ENCODE results near the gene PRSS36.
"Not testable (repeated sequence)": the region's sequence is repeated elsewhere in the genome, so short reads cannot be mapped to it uniquely, and the experiment has no call there.

The PRSS36 gene

DNA sequence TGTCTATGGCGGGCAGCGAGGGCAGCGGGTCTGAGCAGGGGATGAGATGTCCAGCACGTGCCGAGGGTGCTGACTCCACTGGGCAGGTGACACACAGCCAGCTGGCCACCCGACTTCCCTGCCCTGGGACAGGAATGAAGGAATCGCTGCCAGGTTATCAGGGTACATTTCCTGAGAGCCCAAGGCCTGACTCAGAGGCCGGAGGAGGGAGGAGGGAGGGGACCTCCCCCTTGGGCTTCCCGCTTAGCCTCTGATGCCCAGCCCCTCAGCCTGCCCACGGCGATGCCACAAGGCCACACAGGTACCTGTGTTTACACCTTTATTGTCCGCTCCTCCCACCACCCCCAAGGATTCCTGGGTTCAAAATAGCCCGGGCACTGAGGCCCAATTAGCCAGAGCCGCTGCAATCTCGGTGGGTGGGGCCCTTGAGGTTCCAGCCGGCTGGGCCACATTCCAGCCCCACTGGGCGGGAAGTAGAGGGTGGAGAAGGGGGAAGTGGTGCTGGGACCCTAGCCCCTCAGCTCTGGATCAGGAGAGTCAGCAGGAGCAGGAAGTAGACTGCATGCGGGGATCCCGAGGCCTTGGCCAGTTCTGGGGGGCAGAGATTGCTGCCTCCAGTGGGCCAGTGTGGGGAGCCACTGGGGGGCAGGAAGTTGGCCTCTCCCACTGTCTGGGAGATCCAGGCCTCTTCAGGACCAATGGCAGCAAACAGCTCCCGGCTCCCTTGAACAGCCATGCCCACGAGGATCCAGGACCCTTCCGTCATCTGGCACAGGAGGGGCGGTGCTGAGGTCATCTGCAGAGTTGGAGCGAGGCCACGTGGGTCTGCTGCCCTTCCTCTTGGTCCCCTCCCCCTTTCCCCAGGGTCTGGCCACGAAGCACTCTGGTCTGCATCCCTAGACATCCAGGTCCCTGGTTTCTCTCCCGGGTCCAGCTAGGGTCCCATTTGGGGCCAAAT, 11.0 kb downstream of the PRSS36 start:
- Mint-ChIP-seq H3K27ac (peak overlapping the region; percentile 18), H3K4me3 (no peak overlapping the region), H3K9me3 (no peaks in the 10 kb centered on the region), H3K4me1 (peaks cover 11% of the 10 kb centered on the region), H3K36me3 (no peaks in the 10 kb centered on the region)
- no peak for DNase-seq (ENCODE audit: low spot score in 2 of 2)
- no peak for ATAC-seq

DNA sequence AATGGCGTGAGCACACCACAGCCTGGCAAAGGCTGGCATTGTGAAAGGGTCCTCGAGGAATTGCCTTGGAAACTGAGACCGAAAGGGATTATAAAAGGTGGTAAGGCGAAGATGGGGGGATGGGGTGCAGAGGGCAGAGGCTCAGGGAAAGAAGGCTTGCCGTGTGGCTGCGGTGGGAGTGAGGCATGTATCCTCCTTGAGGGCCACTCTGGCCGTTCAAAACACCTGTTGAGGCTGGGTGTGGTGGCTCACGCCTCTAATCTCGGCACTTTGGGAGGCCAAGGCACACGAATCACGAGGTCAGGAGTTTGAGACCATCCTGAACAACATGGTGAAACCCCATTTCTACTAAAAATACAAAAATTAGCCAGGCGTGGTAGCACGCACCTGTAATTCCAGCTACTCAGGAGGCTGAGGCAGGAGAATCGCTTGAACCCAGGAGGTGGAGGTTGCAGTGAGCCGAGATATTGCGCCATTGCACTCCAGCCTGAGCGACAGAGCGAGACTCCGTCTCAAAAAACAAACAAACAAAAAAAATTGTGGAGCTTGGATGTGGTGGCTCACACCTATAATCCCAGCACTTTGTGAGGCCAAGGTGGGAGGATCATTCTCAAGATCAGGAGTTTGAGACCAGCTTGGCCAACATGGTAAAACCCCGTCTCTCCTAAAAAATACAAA, 12.9 kb downstream of the PRSS36 start:
- not testable (repeated sequence) for H3K36me3 Mint-ChIP-seq; DNase-seq (ENCODE audit: low spot score in 2 of 2); H3K9me3 Mint-ChIP-seq; H3K4me3 Mint-ChIP-seq; ATAC-seq; H3K27ac Mint-ChIP-seq; H3K4me1 Mint-ChIP-seq

DNA sequence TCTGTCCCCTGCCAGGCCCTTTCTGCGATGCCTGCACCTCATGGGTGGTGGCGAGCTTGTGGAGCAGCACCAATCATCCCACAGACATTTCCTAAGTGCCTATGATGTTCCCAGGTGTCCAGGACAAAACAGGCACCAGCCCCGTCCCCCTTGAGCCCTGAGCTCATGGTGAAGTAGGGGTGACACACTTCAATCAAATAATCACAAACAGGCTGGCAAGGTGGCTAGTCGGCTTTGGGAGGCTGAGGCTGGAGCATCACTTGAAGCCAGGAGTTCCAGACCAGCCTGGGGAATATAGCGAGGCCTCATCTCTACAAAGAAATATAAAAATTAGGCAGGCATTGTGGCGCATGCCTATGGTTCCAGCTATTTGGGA, 13.6 kb downstream of the PRSS36 start:
- Mint-ChIP-seq H3K36me3 (no peaks in the 10 kb centered on the region), H3K4me3 (no peak overlapping the region), H3K4me1 (no peaks in the 10 kb centered on the region), H3K27ac (no peak overlapping the region), H3K9me3 (no peaks in the 10 kb centered on the region)
- ATAC-seq (no peak), DNase-seq (ENCODE audit: low spot score in 2 of 2) (no peak)

DNA sequence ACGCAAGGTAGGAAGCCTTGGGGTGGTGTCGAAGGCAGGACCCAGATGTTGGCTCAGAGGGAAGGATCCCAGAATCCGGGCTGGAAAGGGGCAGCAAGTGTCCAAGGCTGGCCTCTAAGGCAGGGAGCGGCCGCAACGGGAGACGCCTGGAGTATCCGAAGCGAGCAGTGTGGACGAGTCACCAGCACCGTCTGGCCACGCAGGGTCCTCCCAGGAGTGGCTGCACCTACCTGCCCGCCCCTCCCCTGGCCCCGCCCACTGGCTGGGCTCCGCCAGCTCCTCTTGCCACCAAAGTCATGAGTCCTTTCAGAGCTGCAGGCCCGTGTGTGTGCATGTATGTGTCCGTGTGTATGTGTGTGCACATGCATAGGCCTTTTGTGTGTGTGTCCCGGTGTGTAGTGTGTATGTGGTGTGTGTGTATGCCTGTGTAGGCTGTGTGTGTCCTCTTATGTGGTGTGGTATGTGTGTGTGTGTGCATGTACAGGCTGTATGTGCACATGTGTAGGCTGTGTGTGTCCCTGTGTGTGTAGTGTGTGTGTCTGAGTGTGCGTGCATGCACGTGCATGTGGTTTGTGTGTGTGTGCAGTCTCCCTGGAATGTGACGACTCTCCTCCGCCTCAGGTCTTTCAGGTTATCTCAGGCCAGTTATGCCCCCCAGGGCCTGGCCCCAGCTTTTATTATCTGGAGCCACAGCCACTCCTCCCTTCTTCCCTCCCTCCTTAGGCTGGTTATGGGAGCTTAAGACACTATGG, 14.2 kb downstream of the PRSS36 start, which contains the start of gene PRSS8:
Gene PRSS8, minus strand, starts transcription at position 193 of the 752 bp plus-strand sequence. CDS start 229 bp downstream, outside the sequence.
- peak; percentile 3 for ATAC-seq
- H3K27ac Mint-ChIP-seq: no peak within 1 kb of the TSS

DNA sequence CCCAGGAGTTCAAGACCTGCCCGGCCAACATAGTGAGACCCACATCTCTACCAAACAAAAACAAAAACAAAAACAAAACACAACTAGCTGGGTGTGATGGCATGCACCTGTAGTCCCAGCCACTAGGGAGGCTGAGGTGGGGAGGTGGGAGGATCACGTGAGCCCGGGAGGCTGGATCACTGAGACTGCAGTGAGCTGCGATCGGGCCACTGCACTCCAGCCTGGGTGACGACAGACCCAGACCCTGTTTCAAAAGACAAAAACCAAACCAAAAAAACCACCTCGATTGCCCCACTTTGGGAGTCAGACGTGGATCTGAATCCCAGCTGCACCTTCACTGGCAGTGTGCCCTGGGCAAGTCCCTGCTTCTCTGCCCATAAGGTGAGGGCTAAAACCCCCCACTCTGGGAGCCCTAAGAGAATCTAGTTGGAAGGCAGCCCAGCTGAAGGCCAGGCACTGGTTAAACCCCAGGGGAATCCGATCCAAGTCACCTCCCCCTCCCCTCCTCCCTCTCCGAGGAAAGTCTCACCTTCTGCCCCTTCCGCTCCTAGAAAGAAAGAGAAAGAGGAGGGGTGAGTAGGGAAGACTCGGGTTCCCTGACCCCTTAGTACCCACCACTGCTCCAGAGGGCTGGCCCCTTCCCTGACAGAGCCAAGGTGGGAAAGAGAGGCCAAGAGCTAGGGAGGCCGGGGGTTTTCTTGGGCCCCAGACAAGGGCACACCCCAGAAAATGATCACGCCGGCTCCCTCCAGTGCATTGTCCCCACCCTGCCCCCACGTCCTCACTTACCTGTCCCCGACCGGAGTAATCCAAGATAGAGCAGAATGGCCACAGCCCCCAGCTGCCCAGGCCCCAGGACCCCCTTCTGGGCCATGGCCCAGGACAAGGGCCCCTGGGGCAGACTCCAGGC, 15.0 kb downstream of the PRSS36 start:
- H3K36me3 Mint-ChIP-seq: no peaks in the 10 kb centered on the region
- DNase-seq (ENCODE audit: low spot score in 2 of 2): no peak
- no peaks in the 10 kb centered on the region for H3K9me3 Mint-ChIP-seq
- H3K27ac Mint-ChIP-seq: peak overlapping the region; percentile 49
- H3K4me3 Mint-ChIP-seq: no peak overlapping the region
- no peak for ATAC-seq
- H3K4me1 Mint-ChIP-seq: no peaks in the 10 kb centered on the region

More for the DNA sequence above, 14.2 kb downstream of the PRSS36 start, which contains the start of gene PRSS8:
- Mint-ChIP-seq H3K4me3 (no peak within 1 kb of the TSS), H3K36me3 (no peaks in the 10 kb centered on the region), H3K4me1 (no peaks in the 10 kb centered on the region), H3K9me3 (no peaks in the 10 kb centered on the region)
- no peak for DNase-seq (ENCODE audit: low spot score in 2 of 2)

DNA sequence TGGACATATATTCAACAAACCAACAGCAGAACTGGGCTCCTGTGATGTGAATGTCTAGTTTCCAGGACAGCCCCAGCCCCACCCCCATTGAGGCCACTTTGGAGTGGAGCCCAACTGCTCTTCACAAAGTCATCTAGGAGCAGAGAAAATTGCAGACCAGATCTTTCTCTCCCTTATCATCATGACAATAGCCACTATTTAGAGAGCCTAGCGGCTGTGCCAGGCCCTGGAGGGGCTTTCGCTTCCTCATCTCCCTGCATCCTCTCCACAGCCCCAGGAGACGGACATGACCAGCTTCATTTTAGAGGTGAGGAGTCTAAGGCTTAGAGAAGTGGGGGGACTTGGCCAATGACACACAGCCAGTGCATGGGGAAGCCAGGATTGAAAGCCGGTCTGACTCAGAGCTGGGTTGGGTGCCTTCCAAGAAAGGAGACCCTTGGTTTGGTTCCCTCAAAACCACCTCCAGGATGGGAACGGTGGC, 15.7 kb downstream of the PRSS36 start:
- peak overlapping the region; percentile 49 for H3K27ac Mint-ChIP-seq
- no peaks in the 10 kb centered on the region for H3K9me3 Mint-ChIP-seq
- no peaks in the 10 kb centered on the region for H3K4me1 Mint-ChIP-seq
- H3K4me3 Mint-ChIP-seq: no peak overlapping the region
- H3K36me3 Mint-ChIP-seq: no peaks in the 10 kb centered on the region
- no peak for DNase-seq (ENCODE audit: low spot score in 2 of 2)
- ATAC-seq: no peak

DNA sequence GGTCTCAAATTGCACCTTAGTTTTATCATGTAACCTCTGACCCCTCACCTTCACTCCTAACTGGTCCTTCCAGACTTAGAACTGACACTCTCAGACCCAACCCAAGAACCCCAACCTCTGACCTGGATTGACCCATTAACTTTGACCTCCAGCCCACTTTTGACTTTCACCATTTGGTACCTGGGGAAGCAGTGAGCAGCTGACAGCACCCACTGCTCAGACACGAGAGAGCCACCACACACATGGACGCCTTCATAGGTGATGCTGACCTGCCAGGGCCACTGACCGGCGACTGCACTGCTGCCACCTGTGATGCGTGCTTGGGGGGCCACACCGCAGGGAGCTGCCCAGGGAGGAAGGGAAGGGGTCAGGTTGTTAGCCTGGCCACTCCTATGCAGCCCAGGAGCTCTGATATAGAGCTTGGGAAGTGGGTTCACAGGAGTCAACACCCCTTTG, 16.8 kb downstream of the PRSS36 start:
- no peak overlapping the region for H3K27ac Mint-ChIP-seq
- DNase-seq (ENCODE audit: low spot score in 2 of 2): no peak
- H3K9me3 Mint-ChIP-seq: no peaks in the 10 kb centered on the region
- no peaks in the 10 kb centered on the region for H3K36me3 Mint-ChIP-seq
- no peak overlapping the region for H3K4me3 Mint-ChIP-seq
- no peak for ATAC-seq
- H3K4me1 Mint-ChIP-seq: no peaks in the 10 kb centered on the region

DNA sequence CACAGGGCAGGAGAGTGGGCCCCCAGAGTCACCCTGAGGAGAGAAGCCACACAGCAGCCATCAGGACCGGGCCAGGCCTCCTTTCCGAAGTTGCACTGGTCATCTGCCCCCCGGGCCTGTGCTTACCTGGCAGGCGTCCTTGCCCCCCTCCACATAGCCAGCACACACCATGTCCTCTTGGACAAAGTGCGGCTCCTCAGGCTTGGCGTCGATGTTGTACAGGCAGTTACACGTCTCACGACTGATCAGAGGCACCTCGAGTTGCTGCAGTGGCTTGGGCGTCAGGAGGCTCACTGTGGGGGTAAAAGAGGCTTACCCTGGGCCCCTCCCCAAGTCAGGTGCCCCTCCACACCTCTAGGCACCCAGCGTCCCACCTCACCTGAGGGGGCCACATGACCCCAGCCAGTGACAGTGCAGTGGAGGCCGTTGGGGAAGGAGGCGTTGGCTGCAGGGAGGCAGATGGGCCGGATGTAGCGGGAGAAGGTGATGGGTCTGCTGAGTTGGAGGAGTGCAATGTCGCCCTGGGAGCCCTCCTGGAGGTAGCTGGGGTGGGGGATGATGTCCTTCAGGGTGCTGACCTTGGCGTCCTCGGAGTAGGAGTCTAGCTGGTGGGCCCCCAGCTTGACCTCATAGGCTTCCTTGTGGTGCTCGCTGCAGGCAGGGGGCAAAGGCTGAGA, 17.4 kb downstream of the PRSS36 start:
- H3K36me3 Mint-ChIP-seq: peaks cover under 1% of the 10 kb centered on the region
- no peak overlapping the region for H3K4me3 Mint-ChIP-seq
- H3K4me1 Mint-ChIP-seq: no peaks in the 10 kb centered on the region
- DNase-seq (ENCODE audit: low spot score in 2 of 2) (no peak), ATAC-seq (no peak)
- H3K27ac Mint-ChIP-seq: no peak overlapping the region
- H3K9me3 Mint-ChIP-seq: no peaks in the 10 kb centered on the region

DNA sequence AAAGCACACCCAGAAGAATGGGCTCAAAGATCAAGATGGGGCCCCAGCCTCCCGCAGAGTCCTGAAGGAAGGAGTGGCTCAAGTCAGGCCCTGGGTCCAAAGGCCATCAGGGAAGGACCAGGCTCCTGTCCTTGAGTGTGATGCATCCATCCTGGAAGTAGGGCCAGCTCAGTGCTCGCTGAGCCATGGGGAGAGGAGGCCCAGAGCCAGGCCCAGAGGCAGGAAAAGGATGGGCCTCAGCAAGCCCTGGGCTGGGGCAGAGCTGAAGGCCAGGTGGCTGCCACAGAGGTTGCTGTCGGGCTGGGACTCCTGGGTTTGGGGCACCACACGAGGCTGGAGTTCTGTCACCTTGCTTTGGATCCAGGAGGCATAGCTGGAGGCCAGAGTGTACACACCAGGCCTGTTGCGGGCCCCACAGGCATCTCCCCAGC, 18.0 kb downstream of the PRSS36 start:
- Mint-ChIP-seq H3K4me1 (no peaks in the 10 kb centered on the region), H3K27ac (peak overlapping the region; percentile 23), H3K4me3 (no peak overlapping the region), H3K36me3 (peaks cover 6% of the 10 kb centered on the region), H3K9me3 (no peaks in the 10 kb centered on the region)
- DNase-seq (ENCODE audit: low spot score in 2 of 2): no peak
- no peak for ATAC-seq

DNA sequence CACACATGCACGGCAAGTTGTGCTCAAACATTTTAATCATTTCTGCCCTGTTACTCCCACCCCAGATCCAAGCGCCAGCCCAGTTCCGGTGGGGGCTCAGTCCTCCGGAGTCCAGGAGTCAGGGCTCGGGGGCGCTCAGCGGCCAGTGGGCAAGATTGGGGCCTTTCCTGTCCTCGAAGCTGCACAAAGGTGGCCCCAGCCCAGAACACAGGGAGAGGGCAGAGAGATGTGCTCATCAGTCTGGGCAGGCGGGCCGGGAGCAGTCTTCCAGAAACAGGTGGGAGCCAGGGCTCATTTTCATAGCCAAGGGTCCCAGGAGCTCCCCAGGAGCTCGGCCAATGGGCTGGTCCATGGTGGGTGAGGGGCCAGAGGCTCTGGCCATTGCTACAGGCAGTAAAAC, 18.4 kb downstream of the PRSS36 start:
- Mint-ChIP-seq H3K9me3 (no peaks in the 10 kb centered on the region), H3K36me3 (peaks cover 10% of the 10 kb centered on the region), H3K4me3 (no peak overlapping the region), H3K27ac (peak overlapping the region; percentile 23), H3K4me1 (peaks cover under 1% of the 10 kb centered on the region)
- ATAC-seq (no peak), DNase-seq (ENCODE audit: low spot score in 2 of 2) (no peak)

DNA sequence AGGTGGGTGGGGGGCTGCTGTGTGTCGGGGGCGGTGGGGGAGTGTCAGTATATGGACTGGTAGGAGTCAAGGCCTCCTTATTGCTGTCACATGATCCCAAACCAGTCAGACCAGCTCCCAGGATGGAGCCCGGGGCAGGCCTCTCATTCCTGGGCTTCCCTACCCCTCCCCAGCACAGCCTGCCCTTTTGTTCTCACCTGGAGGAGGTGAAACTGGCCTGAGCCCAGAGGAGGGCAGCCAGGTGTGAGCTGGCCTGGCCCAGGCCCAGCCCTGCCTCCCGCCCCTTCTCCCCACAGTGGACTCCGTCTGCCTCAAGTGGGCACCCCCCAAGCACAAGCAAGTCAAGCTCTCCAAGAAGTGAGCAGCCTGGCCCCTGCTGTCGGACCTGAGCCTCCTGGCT, 19.0 kb downstream of the PRSS36 start:
- no peaks in the 10 kb centered on the region for H3K9me3 Mint-ChIP-seq
- H3K36me3 Mint-ChIP-seq: peaks cover 15% of the 10 kb centered on the region
- ATAC-seq (no peak), DNase-seq (ENCODE audit: low spot score in 2 of 2) (no peak)
- H3K4me3 Mint-ChIP-seq: no peak overlapping the region
- H3K27ac Mint-ChIP-seq: peak overlapping the region; percentile 23
- H3K4me1 Mint-ChIP-seq: peaks cover 5% of the 10 kb centered on the region

DNA sequence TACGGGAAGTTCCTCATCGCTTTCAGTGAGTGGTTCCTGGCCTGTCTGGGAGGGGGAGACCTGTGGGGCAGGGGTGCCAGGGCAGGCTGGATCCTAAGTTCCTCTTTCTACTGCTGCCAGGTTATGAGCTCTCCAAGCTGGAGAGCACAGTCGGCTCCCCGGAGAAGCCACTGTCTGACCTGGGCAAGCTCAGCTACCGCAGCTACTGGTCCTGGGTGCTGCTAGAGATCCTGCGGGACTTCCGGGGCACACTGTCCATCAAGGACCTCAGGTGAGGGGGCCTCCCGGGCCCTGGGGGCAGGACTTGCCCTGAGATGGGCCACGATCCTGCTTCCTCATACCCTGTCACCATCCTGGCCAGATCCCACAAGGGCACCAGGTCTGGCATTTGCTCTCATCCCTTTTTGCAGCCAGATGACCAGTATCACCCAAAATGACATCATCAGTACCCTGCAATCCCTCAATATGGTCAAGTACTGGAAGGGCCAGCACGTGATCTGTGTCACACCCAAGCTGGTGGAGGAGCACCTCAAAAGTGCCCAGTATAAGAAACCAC, 19.5 kb downstream of the PRSS36 start:
- DNase-seq (ENCODE audit: low spot score in 2 of 2) (no peak), ATAC-seq (no peak)
- Mint-ChIP-seq H3K9me3 (no peaks in the 10 kb centered on the region), H3K4me3 (no peak overlapping the region), H3K4me1 (peaks cover 6% of the 10 kb centered on the region), H3K27ac (no peak overlapping the region), H3K36me3 (peaks cover 18% of the 10 kb centered on the region)

DNA sequence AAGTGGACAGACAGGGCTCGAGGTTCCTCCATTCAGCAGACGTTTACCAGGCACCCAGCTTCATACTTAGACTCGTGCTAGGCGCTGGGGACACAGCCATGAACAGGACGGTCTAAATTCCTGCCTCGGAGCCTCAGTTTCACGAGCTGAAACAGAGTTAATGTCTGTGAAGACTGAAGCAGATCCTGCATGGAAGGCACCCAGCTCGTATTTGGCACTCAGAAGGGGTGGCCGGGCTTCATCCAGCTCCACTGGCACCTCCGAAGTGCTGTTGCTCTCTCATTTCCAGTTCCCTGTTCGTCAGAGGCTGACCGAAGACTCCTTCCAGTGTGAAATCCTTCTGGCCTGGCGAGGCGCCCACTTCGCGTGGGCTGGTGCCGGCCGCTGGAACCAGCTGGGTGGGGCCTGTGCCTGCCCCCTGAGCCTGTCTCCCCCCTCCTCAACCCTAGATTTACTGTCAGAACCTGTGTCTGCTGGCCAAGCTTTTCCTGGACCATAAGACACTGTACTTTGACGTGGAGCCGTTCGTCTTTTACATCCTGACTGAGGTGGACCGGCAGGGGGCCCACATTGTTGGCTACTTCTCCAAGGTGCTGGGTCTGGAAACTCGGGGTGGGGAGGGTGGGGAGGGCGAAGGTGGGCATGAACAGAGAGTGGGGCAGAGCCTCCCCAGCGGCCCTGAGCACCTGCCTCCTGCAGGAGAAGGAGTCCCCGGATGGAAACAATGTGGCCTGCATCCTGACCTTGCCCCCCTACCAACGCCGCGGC, 20.1 kb downstream of the PRSS36 start:
- DNase-seq (ENCODE audit: low spot score in 2 of 2) (no peak), ATAC-seq (no peak)
- Mint-ChIP-seq H3K4me3 (no peak overlapping the region), H3K9me3 (no peaks in the 10 kb centered on the region), H3K4me1 (peaks cover 6% of the 10 kb centered on the region), H3K36me3 (peaks cover 25% of the 10 kb centered on the region), H3K27ac (no peak overlapping the region)

All from stimulated activated effector memory CD8-positive, alpha-beta T cell treated with anti-CD3 and anti-CD28 coated beads, Interleukin-12 subunit alpha, Interleukin-12 subunit beta, amount 100 ng/mL, for 72 hours (primary cell).